IMR-90 (cell line): ENCODE measurements around the gene CCDC102A.

Source experiments
- BHLHE40 ChIP-seq: fragments of 150-350 bp; IDR thresholded peaks from 2 replicates; pipeline ENCODE4 v1.6.1; 2016; ENCODE audit warnings: mild to moderate bottlenecking, low read depth, low read length
- CHD1 ChIP-seq: IDR thresholded peaks from 2 replicates; pipeline ENCODE4 v1.6.1; 2012; ENCODE audit warnings: low read depth, low read length, improper control_type of control experiment
- FOS ChIP-seq: fragments of 150-350 bp; IDR thresholded peaks from 2 replicates; pipeline ENCODE4 v1.6.1; 2016; ENCODE audit warnings: low read depth, low read length
- MAZ ChIP-seq: IDR thresholded peaks from 2 replicates; pipeline ENCODE4 v1.6.1; 2012; ENCODE audit warnings: low read depth, mild to moderate bottlenecking, low read length, improper control_type of control experiment, moderate library complexity, borderline replicate concordance
- MXI1 ChIP-seq: IDR thresholded peaks from 2 replicates; pipeline ENCODE4 v1.6.1; 2012; ENCODE audit warnings: low read depth, mild to moderate bottlenecking, low read length, moderate library complexity, borderline replicate concordance
- POLR2A ChIP-seq: IDR thresholded peaks from 2 replicates; pipeline ENCODE4 v1.6.1; 2012; ENCODE audit warnings: mild to moderate bottlenecking, low read depth, low read length
- SMC3 ChIP-seq: fragments of 150-350 bp; IDR thresholded peaks from 2 replicates; pipeline ENCODE4 v1.6.1; 2016; ENCODE audit warnings: low read depth, mild to moderate bottlenecking, antibody characterized with exemption, low read length, moderate library complexity
- TF ChIP-seq, protein P1 (sequence below): conservative IDR thresholded peaks from 2 replicates; pipeline ENCODE4 v1.5.1; 2012; ENCODE audit warnings: mild to moderate bottlenecking, low read depth, low read length, improper control_type of control experiment
- TF ChIP-seq, protein P2 (sequence below): fragments of 150-350 bp; IDR thresholded peaks from 2 replicates; pipeline ENCODE4 v1.6.1; 2017; ENCODE audit warnings: mild to moderate bottlenecking, antibody characterized with exemption, low read length, low read depth

DNA sequence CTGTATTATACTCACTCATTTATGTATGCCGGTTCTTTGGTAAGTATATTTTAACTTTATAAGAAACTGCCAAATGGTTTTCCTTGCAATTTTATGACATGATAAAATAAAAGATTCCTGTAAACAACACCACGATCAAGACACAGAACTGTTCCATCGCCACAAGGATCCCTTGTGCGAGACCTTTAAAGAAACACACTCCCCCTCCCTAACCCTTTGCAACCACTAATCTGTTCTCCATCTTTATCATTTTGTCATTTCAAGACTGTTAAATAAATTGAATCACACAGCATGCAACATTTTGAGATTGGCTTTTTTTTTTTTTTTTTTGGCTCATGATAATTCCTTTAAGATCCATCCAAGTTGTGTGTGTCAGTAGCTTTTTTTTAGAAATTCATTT lies 12.0 kb upstream of the CCDC102A start:
- TF ChIP-seq, protein P1, sequence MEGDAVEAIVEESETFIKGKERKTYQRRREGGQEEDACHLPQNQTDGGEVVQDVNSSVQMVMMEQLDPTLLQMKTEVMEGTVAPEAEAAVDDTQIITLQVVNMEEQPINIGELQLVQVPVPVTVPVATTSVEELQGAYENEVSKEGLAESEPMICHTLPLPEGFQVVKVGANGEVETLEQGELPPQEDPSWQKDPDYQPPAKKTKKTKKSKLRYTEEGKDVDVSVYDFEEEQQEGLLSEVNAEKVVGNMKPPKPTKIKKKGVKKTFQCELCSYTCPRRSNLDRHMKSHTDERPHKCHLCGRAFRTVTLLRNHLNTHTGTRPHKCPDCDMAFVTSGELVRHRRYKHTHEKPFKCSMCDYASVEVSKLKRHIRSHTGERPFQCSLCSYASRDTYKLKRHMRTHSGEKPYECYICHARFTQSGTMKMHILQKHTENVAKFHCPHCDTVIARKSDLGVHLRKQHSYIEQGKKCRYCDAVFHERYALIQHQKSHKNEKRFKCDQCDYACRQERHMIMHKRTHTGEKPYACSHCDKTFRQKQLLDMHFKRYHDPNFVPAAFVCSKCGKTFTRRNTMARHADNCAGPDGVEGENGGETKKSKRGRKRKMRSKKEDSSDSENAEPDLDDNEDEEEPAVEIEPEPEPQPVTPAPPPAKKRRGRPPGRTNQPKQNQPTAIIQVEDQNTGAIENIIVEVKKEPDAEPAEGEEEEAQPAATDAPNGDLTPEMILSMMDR = no peak
- no peak for TF ChIP-seq POLR2A
- no peak for TF ChIP-seq MXI1
- TF ChIP-seq FOS = no peak
- no peak for TF ChIP-seq CHD1
- TF ChIP-seq, protein P2, sequence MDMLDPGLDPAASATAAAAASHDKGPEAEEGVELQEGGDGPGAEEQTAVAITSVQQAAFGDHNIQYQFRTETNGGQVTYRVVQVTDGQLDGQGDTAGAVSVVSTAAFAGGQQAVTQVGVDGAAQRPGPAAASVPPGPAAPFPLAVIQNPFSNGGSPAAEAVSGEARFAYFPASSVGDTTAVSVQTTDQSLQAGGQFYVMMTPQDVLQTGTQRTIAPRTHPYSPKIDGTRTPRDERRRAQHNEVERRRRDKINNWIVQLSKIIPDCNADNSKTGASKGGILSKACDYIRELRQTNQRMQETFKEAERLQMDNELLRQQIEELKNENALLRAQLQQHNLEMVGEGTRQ = no peak
- no peak for TF ChIP-seq SMC3
- no peak for TF ChIP-seq MAZ
- no peak for TF ChIP-seq BHLHE40
